ENCODE results near the gene INVS.
A peak's percentile ranks its signal among the peaks of the same experiment; 100 is the strongest.
"Not testable (repeated sequence)": the region's sequence is repeated elsewhere in the genome, so short reads cannot be mapped to it uniquely, and the experiment has no call there.

The INVS gene

DNA sequence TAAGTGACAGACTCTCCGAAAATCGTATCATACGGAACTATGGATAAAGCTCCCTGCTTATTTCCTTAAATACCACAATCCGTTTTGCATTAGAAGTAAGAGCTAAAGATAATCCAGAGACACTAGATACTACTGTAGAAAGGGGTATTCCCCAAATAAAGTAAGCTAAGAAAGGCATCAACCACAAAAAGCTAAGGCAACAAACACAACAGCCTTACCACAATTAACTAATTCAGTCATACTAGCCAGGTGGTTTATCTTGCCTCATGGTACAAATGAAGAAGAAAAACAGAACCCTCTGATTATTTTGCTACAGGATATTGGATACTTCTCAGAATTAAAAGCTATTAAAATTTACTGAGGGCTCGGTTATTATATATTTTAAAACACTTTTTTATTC, 14.3 kb upstream of the INVS start:
- DNase-seq (ENCODE audit: low spot score), result no peak

DNA sequence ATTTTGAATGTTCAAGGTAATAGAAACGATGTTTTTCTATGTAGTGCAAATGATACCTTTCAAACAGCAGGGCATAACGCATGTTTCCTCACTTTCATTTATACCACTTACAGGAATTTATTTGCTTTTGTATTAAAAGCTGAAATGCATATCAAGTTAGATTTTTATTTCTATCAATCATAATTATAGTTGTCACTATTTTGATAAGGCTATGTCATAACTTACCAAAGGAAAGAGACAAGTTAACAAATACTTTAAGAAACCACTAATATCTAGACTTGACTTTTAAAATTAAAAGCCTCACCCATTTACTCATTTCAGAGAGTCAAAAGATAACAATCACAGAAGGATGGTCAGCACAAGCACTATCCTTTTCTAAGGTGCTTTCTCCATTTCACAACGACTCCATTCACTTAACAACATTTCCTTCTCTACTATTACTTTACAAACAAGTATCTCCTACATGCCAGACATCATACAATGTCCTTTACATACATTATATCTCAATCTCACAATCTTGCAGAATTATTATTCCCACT, 12.9 kb upstream of the INVS start:
- DNase-seq (ENCODE audit: low spot score), result no peak

- no peak for DNase-seq (ENCODE audit: low spot score)
Observed at GRCh38 chr9:100087218-100087617, 11.8 kb upstream of the INVS start.

GRCh38 chr9:100088202-100088601, 10.8 kb upstream of the INVS start:
- no peak for DNase-seq (ENCODE audit: low spot score)

- no peak for DNase-seq (ENCODE audit: low spot score)
Observed at GRCh38 chr9:100090880-100091279, 8.2 kb upstream of the INVS start.

DNA sequence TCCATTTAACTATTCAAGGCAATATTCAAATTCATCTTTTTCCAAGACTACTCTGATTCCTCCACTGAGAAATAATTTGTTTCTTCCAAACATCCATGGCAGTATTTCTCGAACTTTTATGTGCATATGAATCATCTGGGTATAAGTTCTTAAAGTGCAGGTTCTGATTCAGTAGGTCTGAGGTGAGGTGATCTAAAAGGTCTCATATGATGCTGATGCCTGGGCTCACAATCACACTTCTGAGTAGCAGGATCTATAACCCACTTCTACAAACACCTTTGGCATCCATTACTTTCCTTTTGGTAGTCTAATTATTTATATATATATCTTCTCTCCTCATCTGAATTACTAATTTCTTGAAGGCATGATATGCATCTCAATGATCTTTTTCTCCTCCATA, 7.4 kb upstream of the INVS start:
- no peak for DNase-seq (ENCODE audit: low spot score)

- DNase-seq (ENCODE audit: low spot score), result no peak
Observed at GRCh38 chr9:100092066-100092465, 7.0 kb upstream of the INVS start.

DNA sequence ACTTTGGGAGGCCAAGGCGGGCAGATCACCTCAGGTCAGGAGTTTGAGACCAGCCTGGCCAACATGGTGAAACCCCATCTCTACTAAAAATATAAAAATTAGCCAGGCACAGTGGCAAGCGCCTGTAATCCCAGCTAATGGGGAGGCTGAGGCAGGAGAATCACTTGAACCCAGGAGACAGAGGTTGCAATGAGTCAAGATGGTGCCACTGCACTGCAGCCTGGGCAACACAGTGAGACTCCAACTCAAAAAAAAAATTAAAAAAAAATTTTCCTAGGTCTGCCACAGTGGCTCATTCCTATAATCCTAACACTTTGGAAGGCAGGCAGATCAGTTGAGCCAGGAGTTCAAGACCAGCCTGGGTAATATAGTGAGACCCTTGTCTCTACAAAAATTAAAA, 4.6 kb upstream of the INVS start:
- not testable (repeated sequence) for DNase-seq (ENCODE audit: low spot score)

- DNase-seq (ENCODE audit: low spot score), result no peak
Observed at GRCh38 chr9:100096378-100096916, 2.6 kb upstream of the INVS start.

- DNase-seq (ENCODE audit: low spot score), result no peak
Observed at GRCh38 chr9:100098046-100098886, 777 bp upstream of the INVS start.

DNA sequence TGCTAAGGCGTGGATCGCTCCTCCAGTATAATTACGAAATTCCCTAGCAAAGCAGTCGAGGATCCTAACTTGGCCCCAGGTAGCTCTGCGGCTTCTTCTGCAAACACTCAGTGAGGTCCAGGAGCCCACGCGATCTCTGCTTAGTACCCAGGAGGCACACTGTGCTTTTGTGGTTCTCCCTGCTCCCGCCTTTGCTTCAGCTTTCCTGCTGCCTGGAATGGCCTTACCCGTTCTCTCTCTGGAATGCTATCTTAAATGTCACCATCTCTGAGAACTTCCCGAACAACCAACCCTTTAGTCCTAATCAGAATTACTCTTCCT, 639 bp downstream of the INVS start:
- no peak for DNase-seq (ENCODE audit: low spot score)

DNA sequence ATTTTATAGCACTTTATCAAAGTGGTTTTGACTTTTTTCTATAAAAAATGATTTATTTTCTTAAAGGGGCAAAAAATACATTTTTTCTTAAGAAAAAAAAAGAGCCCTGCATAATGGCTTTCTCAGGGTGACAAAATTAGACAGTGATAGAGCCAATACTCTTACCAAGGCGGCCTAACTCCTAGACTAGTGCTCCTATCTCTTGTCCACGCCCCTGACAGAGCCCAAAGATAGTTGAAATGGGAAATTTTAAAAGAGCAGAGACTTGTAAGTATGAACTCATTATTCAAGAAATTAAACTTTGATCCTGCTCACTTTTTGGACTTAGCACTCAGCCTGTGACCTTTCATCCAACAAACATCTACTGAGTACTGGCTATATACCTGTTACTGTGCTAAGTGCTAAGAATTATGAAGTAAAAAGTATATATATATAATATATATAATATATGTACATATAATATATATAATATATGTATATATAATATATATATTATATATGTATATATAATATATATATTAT, 1.2 kb downstream of the INVS start:
- DNase-seq (ENCODE audit: low spot score), result no peak

DNA sequence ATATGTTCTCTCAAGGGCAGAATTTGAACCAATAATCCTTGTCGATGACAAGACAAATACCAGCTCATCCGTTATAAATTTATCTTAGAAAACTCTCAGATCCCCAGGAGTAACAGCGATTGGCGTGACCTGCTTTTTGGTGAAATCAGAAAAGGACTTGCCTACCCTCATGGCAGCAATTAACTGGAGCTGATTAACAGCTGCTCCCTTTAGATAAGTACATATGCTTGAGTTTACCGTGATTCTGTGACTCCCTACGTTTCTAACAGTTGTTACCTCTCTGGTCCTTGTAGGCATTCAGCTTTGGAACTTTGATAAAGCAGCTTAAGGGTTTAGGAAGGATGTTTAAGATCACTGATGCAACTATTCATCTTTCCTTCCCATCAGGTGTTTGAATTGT, 2.6 kb downstream of the INVS start:
- DNase-seq (ENCODE audit: low spot score), result no peak

DNA sequence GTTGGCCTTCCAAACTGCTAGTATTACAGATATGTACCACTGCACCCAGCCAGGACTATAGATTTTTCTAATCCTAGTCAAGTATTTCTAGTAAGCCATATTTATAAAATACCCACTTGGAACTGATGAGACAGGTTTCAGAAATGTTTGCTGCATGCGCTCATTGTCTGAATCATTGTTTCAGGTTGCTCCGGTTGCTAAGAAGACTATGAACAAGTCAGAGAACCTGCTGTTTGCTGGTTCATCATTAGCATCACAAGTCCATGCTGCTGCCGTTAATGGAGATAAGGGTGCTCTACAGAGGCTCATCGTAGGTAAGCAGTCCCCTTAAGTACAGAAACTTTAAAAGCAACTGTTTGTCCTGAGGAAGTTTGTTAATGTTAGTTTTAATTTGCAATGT, 5.3 kb downstream of the INVS start:
- no peak for DNase-seq (ENCODE audit: low spot score)

- no peak for DNase-seq (ENCODE audit: low spot score)
Observed at GRCh38 chr9:100105861-100106260, 6.8 kb downstream of the INVS start.

GRCh38 chr9:100106616-100107015, 7.6 kb downstream of the INVS start:
- no peak for DNase-seq (ENCODE audit: low spot score)

GRCh38 chr9:100108559-100108958, 9.5 kb downstream of the INVS start:
- DNase-seq (ENCODE audit: low spot score), result no peak

- peak; percentile 84 for DNase-seq (ENCODE audit: low spot score)
Observed at GRCh38 chr9:100111235-100111634, 12.2 kb downstream of the INVS start.

DNA sequence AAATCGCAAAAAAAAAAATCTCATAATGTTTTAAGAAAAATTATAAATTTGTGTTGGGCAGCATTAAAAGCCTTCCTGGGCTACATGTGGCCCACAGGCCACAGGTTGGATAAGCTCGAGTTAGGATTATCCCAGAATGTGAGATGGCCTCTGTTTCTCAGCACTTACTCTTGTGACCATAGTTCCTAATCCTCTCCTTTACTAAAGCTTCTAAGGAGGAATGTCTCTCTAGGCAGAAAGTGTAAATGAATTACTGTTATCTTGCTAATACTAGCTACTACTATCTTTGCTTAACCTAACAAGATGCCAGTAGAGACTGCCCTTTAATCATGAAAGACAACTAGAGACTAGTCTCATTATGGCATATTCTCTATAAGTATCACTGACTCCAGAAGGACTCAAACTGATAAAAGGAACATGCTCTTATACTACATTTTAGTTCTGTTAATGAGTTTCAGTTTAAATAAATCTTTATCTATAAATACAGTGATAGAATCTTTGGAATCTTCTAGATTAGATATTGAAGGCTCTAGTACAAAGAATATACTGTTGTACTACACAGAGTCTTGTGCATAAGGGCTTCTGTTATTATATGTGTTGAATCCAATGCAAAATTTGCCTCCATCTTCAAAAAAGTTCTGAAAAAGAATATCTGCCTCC, 13.8 kb downstream of the INVS start:
- no peak for DNase-seq (ENCODE audit: low spot score)

DNA sequence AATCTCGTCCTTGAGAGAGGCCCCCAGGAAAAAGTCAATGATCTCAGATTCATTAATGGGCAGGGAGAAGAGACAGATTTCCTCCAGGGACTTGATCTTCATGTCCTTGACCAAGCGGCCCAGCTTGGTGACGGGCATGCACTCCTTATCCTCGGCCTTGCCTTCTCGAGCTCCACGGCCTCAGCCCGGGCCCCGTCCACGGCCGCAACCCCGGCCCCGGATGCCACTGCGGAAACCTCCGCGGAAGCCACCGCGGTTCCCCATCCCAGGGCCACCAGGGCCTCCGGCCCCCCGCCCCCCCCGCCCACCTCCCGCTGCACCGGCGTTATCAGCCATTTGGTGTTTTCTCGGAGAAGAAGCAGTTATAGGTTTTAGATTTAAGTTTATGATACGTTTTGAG, 18.3 kb downstream of the INVS start:
- no peak for DNase-seq (ENCODE audit: low spot score)

DNA sequence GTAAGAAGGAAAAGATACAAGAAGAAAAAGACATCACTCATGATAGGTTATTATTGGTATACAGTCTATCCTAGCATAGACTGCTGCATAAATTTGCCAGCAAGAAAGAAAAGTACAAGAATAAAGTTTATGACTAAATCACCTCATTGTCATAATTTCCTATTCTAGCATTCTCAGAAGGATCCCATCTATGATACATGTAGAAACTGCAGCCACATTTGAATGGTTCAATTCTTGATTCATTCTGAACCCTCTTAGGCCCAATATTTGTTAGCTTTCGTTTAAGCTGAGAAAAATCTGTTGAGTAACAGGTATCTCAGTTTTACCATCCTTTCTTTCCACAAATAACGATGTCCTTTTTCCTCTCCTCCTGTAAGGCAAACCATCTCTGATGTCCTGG, 21.2 kb downstream of the INVS start:
- DNase-seq (ENCODE audit: low spot score), result no peak

GRCh38 chr9:100125236-100125635, 26.2 kb downstream of the INVS start:
- DNase-seq (ENCODE audit: low spot score), result no peak

DNA sequence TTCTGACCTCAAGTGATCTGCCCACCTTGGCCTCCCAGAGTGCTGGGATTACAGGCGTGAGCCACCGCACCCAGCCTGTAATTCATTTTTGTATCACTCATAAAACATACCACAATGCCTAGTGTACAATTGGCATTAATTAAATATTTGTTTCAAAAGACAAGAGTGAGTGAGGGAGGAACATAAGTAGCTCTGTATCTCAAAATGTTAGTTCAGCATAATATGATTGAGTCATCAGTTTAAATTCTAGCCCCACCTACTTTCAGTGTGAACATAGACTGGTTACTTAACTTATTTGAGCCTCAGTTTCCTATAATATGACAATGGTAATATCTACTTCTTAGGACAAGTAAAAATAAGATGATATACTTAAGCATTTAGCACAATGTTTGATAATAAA, 26.9 kb downstream of the INVS start:
- no peak for DNase-seq (ENCODE audit: low spot score)
